Astrocyte of the cerebellum (primary cell): ENCODE measurements around the gene MPZ.
"Not testable (repeated sequence)": the region's sequence is repeated elsewhere in the genome, so short reads cannot be mapped to it uniquely, and the experiment has no call there.

Experiments used
- DNase-seq: peaks from one replicate; pipeline ENCODE4 v3.0.0-alpha.2; 2011; ENCODE audit warnings: low read depth
- H3K4me3 ChIP-seq: 2 replicates; pipeline ENCODE4 v1.5.1; 2011; ENCODE audit warnings: mild to moderate bottlenecking, low read depth, low read length, moderate library complexity
- CTCF ChIP-seq: IDR thresholded peaks from 2 replicates; pipeline ENCODE4 v1.5.1; 2012; ENCODE audit warnings: low read length, low read depth, moderate library complexity, mild to moderate bottlenecking; ENCODE audit errors: missing control alignments
- in situ Hi-C: cut with HindIII; loops from 2 replicates; pipeline ENCODE4 v1.10.0; 2017; ENCODE audit warnings: low sequenced_read_pairs

Gene MPZ

GRCh38 chr1:161335796-161336195 lies 26.0 kb upstream of the MPZ start:
- TF ChIP-seq CTCF, result no peak
- no peak overlapping the region for H3K4me3 ChIP-seq
- in situ Hi-C loops, result no loop called here
- peak; percentile 8 for DNase-seq

GRCh38 chr1:161333166-161333565 lies 23.4 kb upstream of the MPZ start:
- no peak for DNase-seq
- TF ChIP-seq CTCF, result no peak
- in situ Hi-C loops, result no loop called here
- no peak overlapping the region for H3K4me3 ChIP-seq

- H3K4me3 ChIP-seq, result no peak overlapping the region
- TF ChIP-seq CTCF, result no peak
- in situ Hi-C loops, result no loop called here
- no peak for DNase-seq
Measured at GRCh38 chr1:161330346-161330745, 20.6 kb upstream of the MPZ start.

- in situ Hi-C loops, result no loop called here
- H3K4me3 ChIP-seq, result no peak overlapping the region
- no peak for TF ChIP-seq CTCF
- DNase-seq, result no peak
Measured at GRCh38 chr1:161324020-161324419, 14.3 kb upstream of the MPZ start.

- H3K4me3 ChIP-seq, in situ Hi-C loops, DNase-seq: not testable (repeated sequence)
Measured at GRCh38 chr1:161315841-161316674, 6.3 kb upstream of the MPZ start.

- peak; percentile 66 for DNase-seq
- peak within 1 kb of the TSS; percentile 100 for H3K4me3 ChIP-seq
- in situ Hi-C loops, result no loop called here
- TF ChIP-seq CTCF, result peak; percentile 45
Measured at GRCh38 chr1:161314201-161314981, 4.6 kb upstream of the MPZ start, which contains the start of gene SDHC. TSS of gene SDHC (plus strand) at chr1:161314381. CDS start at chr1:161314406, 25 bp downstream.

GRCh38 chr1:161313554-161314200 lies 3.9 kb upstream of the MPZ start:
- H3K4me3 ChIP-seq, result peak overlapping the region; percentile 100
- in situ Hi-C loops, result no loop called here
- DNase-seq, result no peak
- TF ChIP-seq CTCF, result no peak
